Endothelial cell (in vitro differentiated cells): ENCODE data around the gene INSYN2A. TPM values are rescaled to one million over a fixed set of nuclear protein-coding genes. Genes with fewer than 3 reads are reported as not detected.

Experiments
- DNase-seq: peaks from one replicate; pipeline ENCODE4 v3.0.0; 2021; ENCODE audit warnings: low spot score
- H3K27ac Mint-ChIP-seq: one replicate; pipeline ENCODE4 v1.8.0; 2021; ENCODE audit warnings: mixed read lengths, inconsistent platforms; ENCODE audit not compliant: unreplicated experiment
- H3K27me3 Mint-ChIP-seq: one replicate; pipeline ENCODE4 v1.8.0; 2021; ENCODE audit warnings: mild to moderate bottlenecking, moderate library complexity, mixed read lengths, inconsistent platforms; ENCODE audit not compliant: unreplicated experiment
- H3K36me3 Mint-ChIP-seq: one replicate; pipeline ENCODE4 v1.8.0; 2021; ENCODE audit warnings: mild to moderate bottlenecking, low read depth, mixed read lengths, inconsistent platforms; ENCODE audit not compliant: unreplicated experiment
- H3K4me1 Mint-ChIP-seq: one replicate; pipeline ENCODE4 v1.8.0; 2021; ENCODE audit warnings: mild to moderate bottlenecking, mixed read lengths, inconsistent platforms; ENCODE audit not compliant: unreplicated experiment
- H3K4me3 Mint-ChIP-seq: one replicate; pipeline ENCODE4 v1.8.0; 2021; ENCODE audit warnings: mild to moderate bottlenecking, mixed read lengths, inconsistent platforms; ENCODE audit not compliant: unreplicated experiment
- H3K9me3 Mint-ChIP-seq: one replicate; pipeline ENCODE4 v1.8.0; 2021; ENCODE audit warnings: mixed read lengths, inconsistent platforms; ENCODE audit not compliant: unreplicated experiment
- total RNA-seq: library from RNA; stranded (reverse); fragmentation: NEBNext Ultra II Directional; extraction: Animal tissue kit (Norgen Biotek cat#: 25700); gene quantifications from one replicate; pipeline ENCODE4 v1.2.1, GENCODE V29; 2021; ENCODE audit not compliant: unreplicated experiment
- TF ChIP-seq, protein P1 (sequence below): fragments of 200-600 bp; sonication (generic); IDR thresholded peaks from one replicate; pipeline ENCODE4 v1.5.0; 2021; ENCODE audit warnings: antibody characterized with exemption; ENCODE audit not compliant: unreplicated experiment

INSYN2A gene
- total RNA-seq, 1 donor from 2014 or later, result 1.7 TPM

DNA sequence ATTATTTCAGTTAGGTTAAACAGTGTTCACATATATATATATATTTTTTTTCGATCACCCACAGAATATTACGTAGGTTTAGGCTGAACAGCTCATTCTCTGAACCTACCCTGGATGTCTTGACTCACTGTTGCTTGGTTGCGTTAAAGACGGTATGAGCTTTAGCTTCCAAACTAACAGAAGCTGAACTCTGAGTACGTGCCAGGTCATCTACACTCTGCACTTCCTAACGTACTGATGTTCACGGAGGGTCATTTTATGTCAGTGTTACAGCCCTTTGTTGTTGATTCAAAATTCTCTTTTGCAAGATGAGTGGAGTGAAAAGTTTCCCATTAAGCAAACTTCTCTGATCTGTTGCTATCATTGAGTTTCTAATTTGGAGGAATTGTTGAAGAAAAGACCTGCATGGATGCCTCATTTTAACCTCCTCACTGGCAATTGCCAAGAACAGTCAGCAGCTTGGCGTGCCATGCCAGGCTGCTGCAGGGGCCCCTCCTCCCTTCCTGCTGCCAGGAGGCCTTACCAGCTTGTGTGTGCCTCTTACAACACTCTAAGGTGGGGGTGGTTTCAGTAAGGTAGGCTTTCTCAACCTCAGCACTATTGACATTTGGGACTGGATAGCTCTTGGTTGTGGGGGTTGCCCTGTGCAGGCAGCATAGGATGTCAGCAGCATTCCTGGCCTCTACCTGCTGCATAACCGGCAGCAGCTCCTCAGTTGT lies 44.3 kb downstream of the INSYN2A start:
- TF ChIP-seq, protein P1, sequence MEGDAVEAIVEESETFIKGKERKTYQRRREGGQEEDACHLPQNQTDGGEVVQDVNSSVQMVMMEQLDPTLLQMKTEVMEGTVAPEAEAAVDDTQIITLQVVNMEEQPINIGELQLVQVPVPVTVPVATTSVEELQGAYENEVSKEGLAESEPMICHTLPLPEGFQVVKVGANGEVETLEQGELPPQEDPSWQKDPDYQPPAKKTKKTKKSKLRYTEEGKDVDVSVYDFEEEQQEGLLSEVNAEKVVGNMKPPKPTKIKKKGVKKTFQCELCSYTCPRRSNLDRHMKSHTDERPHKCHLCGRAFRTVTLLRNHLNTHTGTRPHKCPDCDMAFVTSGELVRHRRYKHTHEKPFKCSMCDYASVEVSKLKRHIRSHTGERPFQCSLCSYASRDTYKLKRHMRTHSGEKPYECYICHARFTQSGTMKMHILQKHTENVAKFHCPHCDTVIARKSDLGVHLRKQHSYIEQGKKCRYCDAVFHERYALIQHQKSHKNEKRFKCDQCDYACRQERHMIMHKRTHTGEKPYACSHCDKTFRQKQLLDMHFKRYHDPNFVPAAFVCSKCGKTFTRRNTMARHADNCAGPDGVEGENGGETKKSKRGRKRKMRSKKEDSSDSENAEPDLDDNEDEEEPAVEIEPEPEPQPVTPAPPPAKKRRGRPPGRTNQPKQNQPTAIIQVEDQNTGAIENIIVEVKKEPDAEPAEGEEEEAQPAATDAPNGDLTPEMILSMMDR, result no peak
- Mint-ChIP-seq H3K9me3 (no peaks in the 10 kb centered on the region), H3K27ac (no peak overlapping the region), H3K27me3 (peaks cover 1% of the 10 kb centered on the region), H3K4me1 (peaks cover 3% of the 10 kb centered on the region), H3K36me3 (no peaks in the 10 kb centered on the region), H3K4me3 (no peak overlapping the region)
- no peak for DNase-seq

DNA sequence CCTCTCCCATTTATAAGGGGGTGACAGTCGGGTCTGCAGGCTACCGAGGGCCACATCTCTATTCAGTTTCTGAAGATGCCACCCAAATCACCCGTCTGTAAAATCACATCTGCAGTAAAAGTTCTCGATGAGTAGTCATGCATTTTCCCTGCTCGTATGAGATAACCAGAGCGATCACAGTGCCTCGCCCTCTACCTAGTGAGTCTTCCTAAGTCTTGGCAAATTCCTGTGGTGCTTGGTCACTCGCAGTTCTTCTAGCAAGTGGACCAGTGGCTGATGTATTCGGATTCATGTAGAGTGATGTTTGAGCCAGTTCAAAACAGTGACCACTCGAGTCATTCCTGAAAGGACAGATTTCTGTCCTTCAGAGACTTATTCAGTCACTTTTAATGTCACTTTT lies 44.9 kb downstream of the INSYN2A start:
- no peak for DNase-seq

DNA sequence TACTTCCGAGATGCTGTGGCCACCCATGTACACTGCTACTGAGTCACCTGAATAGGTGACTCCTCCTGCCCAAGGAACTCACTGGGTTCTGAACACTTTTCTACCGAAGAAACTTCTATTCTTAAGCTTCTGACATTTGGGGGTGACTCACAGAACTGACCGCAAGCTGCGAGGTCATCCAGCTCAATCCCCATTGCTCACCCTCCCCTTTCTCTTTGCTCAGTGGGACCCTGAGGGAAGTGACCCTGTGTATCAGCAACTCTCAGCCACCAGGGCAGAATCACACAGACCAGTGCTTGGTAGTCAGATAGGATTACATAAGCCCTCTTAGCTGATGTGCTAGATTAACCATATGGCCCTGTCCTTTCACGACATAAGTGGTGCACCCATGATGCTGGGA lies 46.3 kb downstream of the INSYN2A start:
- peaks cover 3% of the 10 kb centered on the region for H3K4me1 Mint-ChIP-seq
- peaks cover 1% of the 10 kb centered on the region for H3K27me3 Mint-ChIP-seq
- DNase-seq, result no peak
- no peaks in the 10 kb centered on the region for H3K9me3 Mint-ChIP-seq
- TF ChIP-seq, protein P1, result no peak
- H3K36me3 Mint-ChIP-seq, result peaks cover 6% of the 10 kb centered on the region
- no peak overlapping the region for H3K27ac Mint-ChIP-seq
- H3K4me3 Mint-ChIP-seq, result no peak overlapping the region

More for the DNA sequence above, 44.9 kb downstream of the INSYN2A start:
- H3K4me3 Mint-ChIP-seq, result no peak overlapping the region
- H3K4me1 Mint-ChIP-seq, result peaks cover 3% of the 10 kb centered on the region
- H3K36me3 Mint-ChIP-seq, result no peaks in the 10 kb centered on the region
- H3K9me3 Mint-ChIP-seq, result no peaks in the 10 kb centered on the region
- TF ChIP-seq, protein P1, result no peak
- H3K27me3 Mint-ChIP-seq, result peaks cover 1% of the 10 kb centered on the region
- H3K27ac Mint-ChIP-seq, result no peak overlapping the region

DNA sequence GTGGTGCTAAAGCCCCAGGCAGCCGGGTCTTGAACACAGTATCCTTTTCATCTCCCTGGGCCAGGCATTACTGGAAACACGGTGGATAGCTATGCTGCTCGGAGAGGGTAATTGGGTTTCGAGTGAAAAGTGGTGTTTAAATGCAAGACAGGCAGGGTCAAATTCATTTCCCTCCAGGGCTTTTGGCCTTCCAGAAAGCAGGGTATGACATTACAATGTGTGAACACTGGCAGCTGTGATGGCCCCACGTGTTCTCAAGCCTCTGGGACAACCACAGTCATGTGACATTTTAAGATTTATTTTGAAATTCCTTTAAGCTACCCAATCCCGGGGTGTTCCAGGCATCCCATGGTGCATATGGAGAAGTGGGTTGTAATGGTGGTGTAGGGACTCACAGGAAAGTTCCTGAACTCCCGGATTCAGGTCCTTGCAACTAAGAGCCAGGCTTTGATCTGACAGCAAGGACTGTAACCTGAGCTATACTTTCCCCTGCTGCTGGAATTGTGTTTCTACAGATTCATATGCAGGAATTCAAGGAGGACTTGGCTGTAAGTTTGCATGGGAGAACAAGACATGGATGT lies 46.8 kb downstream of the INSYN2A start:
- TF ChIP-seq, protein P1, result no peak
- H3K4me1 Mint-ChIP-seq, result peaks cover 3% of the 10 kb centered on the region
- peaks cover 8% of the 10 kb centered on the region for H3K36me3 Mint-ChIP-seq
- H3K27ac Mint-ChIP-seq, result no peak overlapping the region
- H3K9me3 Mint-ChIP-seq, result no peaks in the 10 kb centered on the region
- peaks cover 1% of the 10 kb centered on the region for H3K27me3 Mint-ChIP-seq
- DNase-seq, result no peak
- H3K4me3 Mint-ChIP-seq, result no peak overlapping the region

DNA sequence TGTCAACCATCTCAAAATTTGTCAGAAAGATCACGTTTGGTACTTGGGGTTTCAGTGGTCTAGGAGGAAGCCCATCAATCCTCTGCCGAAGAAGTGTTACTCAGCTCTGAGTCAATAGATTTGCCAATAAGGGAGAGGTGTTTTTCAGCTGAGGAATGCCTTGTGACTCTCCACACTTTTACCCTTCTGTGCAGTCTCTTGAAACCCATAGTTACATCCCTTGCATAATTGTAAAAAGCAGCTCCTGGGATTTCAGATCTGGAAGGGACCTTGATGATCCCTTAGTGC lies 47.5 kb downstream of the INSYN2A start:
- Mint-ChIP-seq H3K27ac (no peak overlapping the region), H3K36me3 (peaks cover 13% of the 10 kb centered on the region), H3K4me1 (peaks cover 3% of the 10 kb centered on the region), H3K9me3 (no peaks in the 10 kb centered on the region), H3K4me3 (no peak overlapping the region), H3K27me3 (peaks cover 1% of the 10 kb centered on the region)
- TF ChIP-seq, protein P1, result no peak
- DNase-seq, result no peak
